HEK293 (cell line): Measurements from ENCODE around the gene ITPKC.
"Not testable (repeated sequence)": the region's sequence is repeated elsewhere in the genome, so short reads cannot be mapped to it uniquely, and the experiment has no call there.

Source experiments
- CTCF ChIA-PET: fragments of 350-600 bp; formaldehyde crosslinking; extraction: SDS; loops from one replicate; lab custom pipeline; 2021; ENCODE audit warnings: antibody characterized with exemption; lab: Yijun Ruan, JAX
- POLR2A ChIA-PET: fragments of 300-600 bp; formaldehyde crosslinking; extraction: SDS; loops from one replicate; lab custom pipeline; 2020; ENCODE audit warnings: antibody characterized with exemption, inconsistent platforms; lab: Yijun Ruan, JAX
- H3K27ac ChIP-seq: fragments of 200-500 bp; sonication (Bioruptor generic); 2 replicates; pipeline ENCODE4 v1.5.1; 2014; ENCODE audit warnings: low read depth, low read length, control low read depth, inconsistent platforms; ENCODE audit errors: extremely low read depth
- H3K36me3 ChIP-seq, 2 experiments: fragments of 200-500 bp in 1 of 2; sonication (Bioruptor generic) in 1 of 2; 1 replicate in 1 of 2; 2 replicates in 1 of 2; pipeline ENCODE4 v1.5.1; 2014 to 2017; ENCODE audit warnings: inconsistent platforms in 2 of 2, low read length in 2 of 2; ENCODE audit not compliant: control insufficient read depth in 2 of 2, insufficient read depth in 1 of 2
- H3K4me1 ChIP-seq: fragments of 200-500 bp; sonication (Bioruptor generic); 2 replicates; pipeline ENCODE4 v1.5.1; 2014; ENCODE audit warnings: mild to moderate bottlenecking, low read length, inconsistent platforms; ENCODE audit not compliant: control insufficient read depth, insufficient read depth
- H3K4me3 ChIP-seq: 2 replicates; pipeline ENCODE4 v1.5.1; 2011; ENCODE audit warnings: low read depth, mild to moderate bottlenecking, control low read depth, low read length, moderate library complexity
- H3K9me3 ChIP-seq: fragments of 200-500 bp; sonication (Bioruptor generic); 2 replicates; pipeline ENCODE4 v1.5.1; 2014; ENCODE audit warnings: low read depth, low read length, inconsistent platforms; ENCODE audit not compliant: control insufficient read depth, insufficient read depth
- EGR2 ChIP-seq: fragments of 450-650 bp; formaldehyde crosslinking; IDR thresholded peaks from 2 replicates; pipeline ENCODE4 v1.5.1; 2016; ENCODE audit warnings: low read depth, missing biosample characterization, missing genetic modification characterization
- FEZF1 ChIP-seq: fragments of 450-650 bp; formaldehyde crosslinking; IDR thresholded peaks from 2 replicates; pipeline ENCODE4 v1.5.1; 2016; ENCODE audit warnings: missing biosample characterization, missing genetic modification characterization
- GLIS1 ChIP-seq: fragments of 450-650 bp; formaldehyde crosslinking; IDR thresholded peaks from 2 replicates; pipeline ENCODE4 v1.5.1; 2016; ENCODE audit warnings: missing biosample characterization, missing genetic modification characterization
- PRDM1 ChIP-seq: fragments of 450-650 bp; formaldehyde crosslinking; IDR thresholded peaks from 2 replicates; pipeline ENCODE4; 2016; ENCODE audit warnings: missing biosample characterization, missing genetic modification characterization
- SP2 ChIP-seq: fragments of 450-650 bp; formaldehyde crosslinking; IDR thresholded peaks from 2 replicates; pipeline ENCODE4 v1.5.1; 2016; ENCODE audit warnings: missing biosample characterization, missing genetic modification characterization
- SP3 ChIP-seq: fragments of 450-650 bp; formaldehyde crosslinking; IDR thresholded peaks from 2 replicates; pipeline ENCODE4 v1.5.1; 2016; ENCODE audit warnings: missing biosample characterization, missing genetic modification characterization
- ZFHX2 ChIP-seq: fragments of 450-650 bp; formaldehyde crosslinking; conservative IDR thresholded peaks from 2 replicates; pipeline ENCODE4 v1.5.1; 2016; ENCODE audit warnings: missing biosample characterization, missing genetic modification characterization
- ZNF202 ChIP-seq: fragments of 450-650 bp; formaldehyde crosslinking; IDR thresholded peaks from 2 replicates; pipeline ENCODE4 v1.5.1; 2016; ENCODE audit warnings: missing biosample characterization, missing genetic modification characterization, borderline replicate concordance
- ZNF292 ChIP-seq: fragments of 450-650 bp; formaldehyde crosslinking; IDR thresholded peaks from 2 replicates; pipeline ENCODE4 v1.5.1; 2016; ENCODE audit warnings: low read depth, missing biosample characterization, missing genetic modification characterization, borderline replicate concordance
- ZNF449 ChIP-seq: fragments of 450-650 bp; formaldehyde crosslinking; IDR thresholded peaks from 2 replicates; pipeline ENCODE4 v1.5.1; 2017; ENCODE audit warnings: missing biosample characterization, mild to moderate bottlenecking, missing genetic modification characterization, moderate library complexity
- ZNF610 ChIP-seq: fragments of 450-650 bp; formaldehyde crosslinking; IDR thresholded peaks from 2 replicates; pipeline ENCODE4 v1.5.1; 2016; ENCODE audit warnings: missing biosample characterization, missing genetic modification characterization, borderline replicate concordance
- ZSCAN30 ChIP-seq: fragments of 450-650 bp; IDR thresholded peaks from 2 replicates; pipeline ENCODE4 v1.5.1; 2018; ENCODE audit warnings: missing biosample characterization, mild to moderate bottlenecking, missing genetic modification characterization, moderate library complexity
- ZSCAN5A ChIP-seq: fragments of 450-650 bp; formaldehyde crosslinking; IDR thresholded peaks from 2 replicates; pipeline ENCODE4 v1.5.1; 2016; ENCODE audit warnings: missing biosample characterization, missing genetic modification characterization

ITPKC gene

GRCh38 chr19:40768869-40769268 is 52.0 kb downstream of the ITPKC start:
- ChIA-PET POLR2A (interaction anchor here (0.7 to 3.6 kb wide), 2 partner anchors 9 to 159 kb away, joined by 3 to 30 read pairs; partner anchors contain the start of gene RAB4B), CTCF (interaction anchor here (0.7 kb wide), 1 partner anchor 9 kb away, joined by 3 read pairs; the partner anchor contains the start of gene RAB4B)
- Histone ChIP-seq H3K4me3 (no peak overlapping the region), H3K27ac (peak overlapping the region; percentile 57; the same call in 1 of the 2 replicates), H3K4me1 (no peaks in the 10 kb centered on the region), H3K36me3 (peaks cover 25 to 67% of the 10 kb centered on the region in 2 experiments), H3K9me3 (no peaks in the 10 kb centered on the region)
- TF ChIP-seq ZNF292 (tag by site-specific recombination) (0 out of 2 replicates have a peak, but pooled peaks have one; percentile 3), ZSCAN5A (tag by site-specific recombination) (no peak)

GRCh38 chr19:40771101-40771862 is 54.4 kb downstream of the ITPKC start:
- peaks cover under 1 to 50% of the 10 kb centered on the region in 2 experiments for H3K36me3 ChIP-seq
- not testable (repeated sequence) for H3K9me3 ChIP-seq, H3K4me3 ChIP-seq, H3K4me1 ChIP-seq
- TF ChIP-seq FEZF1 (tag by site-specific recombination) (peak; percentile 51), ZSCAN30 (tag by site-specific recombination) (0 out of 2 replicates have a peak, but pooled peaks have one; percentile 6), SP3 (tag by site-specific recombination) (0 out of 2 replicates have a peak, but pooled peaks have one; percentile 6), ZNF610 (0 out of 2 replicates have a peak, but pooled peaks have one; percentile 7), SP2 (tag by site-specific recombination) (peak; percentile 77)
- POLR2A ChIA-PET: interaction anchor here (0.5 to 2.8 kb wide), 6 partner anchors 21 to 604 kb away, joined by 3 to 14 read pairs (median 4); partner anchors contain the start of genes ACTMAP, COQ8B, EGLN2 and ITPKC
- 0 out of 2 replicates have a peak overlapping the region, but pooled peaks have one; percentile 30 for H3K27ac ChIP-seq
- CTCF ChIA-PET: interaction anchor here (0.6 to 1.2 kb wide), 4 partner anchors 19 to 491 kb away, joined by 3 to 4 read pairs (median 3); no protein-coding TSS in a partner anchor

GRCh38 chr19:40774916-40775631 is 58.2 kb downstream of the ITPKC start, which contains the start of gene MIA:
Gene MIA (plus strand): TSS chr19:40775521. CDS start chr19:40775543, 22 bp downstream.
- ChIA-PET CTCF (interaction anchor here (0.5 to 6.4 kb wide), 6 partner anchors 9 to 409 kb away, joined by 3 to 61 read pairs (median 4); no protein-coding TSS in a partner anchor), POLR2A (interaction anchor here (0.6 kb wide), 1 partner anchor 224 kb away, joined by 5 read pairs; no protein-coding TSS in a partner anchor)
- no peaks in the 10 kb centered on the region for H3K9me3 ChIP-seq
- H3K4me3 ChIP-seq: no peak within 1 kb of the TSS
- peaks cover 13% of the 10 kb centered on the region for H3K4me1 ChIP-seq
- H3K36me3 ChIP-seq: peaks cover 0 to 14% of the 10 kb centered on the region in 2 experiments; a peak in 1 of 3 replicates
- TF ChIP-seq PRDM1 (tag by site-specific recombination) (no peak), ZNF202 (tag by site-specific recombination) (no peak)
- H3K27ac ChIP-seq: 0 out of 2 replicates have a peak within 1 kb of the TSS, but pooled peaks have one; percentile 17

GRCh38 chr19:40775632-40776022 is 58.7 kb downstream of the ITPKC start:
- Histone ChIP-seq H3K4me3 (no peak overlapping the region), H3K27ac (0 out of 2 replicates have a peak overlapping the region, but pooled peaks have one; percentile 17), H3K4me1 (peaks cover 13% of the 10 kb centered on the region), H3K9me3 (no peaks in the 10 kb centered on the region), H3K36me3 (peaks cover 0 to 13% of the 10 kb centered on the region in 2 experiments; a peak in 1 of 3 replicates)
- ChIA-PET POLR2A (interaction anchor here (0.6 to 3.2 kb wide), 2 partner anchors 32 to 224 kb away, joined by 5 to 30 read pairs; no protein-coding TSS in a partner anchor), CTCF (interaction anchor here (0.6 to 6.4 kb wide), 5 partner anchors 10 to 66 kb away, joined by 3 to 61 read pairs (median 4); no protein-coding TSS in a partner anchor)
- TF ChIP-seq ZFHX2 (0 out of 2 replicates have a peak, but pooled peaks have one; percentile 37), EGR2 (tag by site-specific recombination) (peak; percentile 9; the same call in 1 of the 2 replicates), GLIS1 (tag by site-specific recombination) (no peak), ZNF449 (tag by site-specific recombination) (no peak)
